HEK293 (cell line): ENCODE results near the gene EXOSC7.

ENCODE experiments used
- EGR2 ChIP-seq: fragments of 450-650 bp; formaldehyde crosslinking; IDR thresholded peaks from 2 replicates; pipeline ENCODE4 v1.5.1; 2016; ENCODE audit warnings: low read depth, missing biosample characterization, missing genetic modification characterization
- GFI1B ChIP-seq: fragments of 450-650 bp; formaldehyde crosslinking; IDR thresholded peaks from 2 replicates; pipeline ENCODE4 v1.5.1; 2016; ENCODE audit warnings: missing biosample characterization, missing genetic modification characterization
- KLF9 ChIP-seq: fragments of 450-650 bp; formaldehyde crosslinking; IDR thresholded peaks from 2 replicates; pipeline ENCODE4 v1.5.1; 2016; ENCODE audit warnings: missing biosample characterization, missing genetic modification characterization, low read depth
- OSR2 ChIP-seq: fragments of 450-650 bp; formaldehyde crosslinking; IDR thresholded peaks from 2 replicates; pipeline ENCODE4 v1.5.1; 2016; ENCODE audit warnings: missing biosample characterization, missing genetic modification characterization
- SP7 ChIP-seq: fragments of 450-650 bp; formaldehyde crosslinking; IDR thresholded peaks from 2 replicates; pipeline ENCODE4 v1.5.1; 2016; ENCODE audit warnings: missing biosample characterization, missing genetic modification characterization
- YY1 ChIP-seq: fragments of 450-650 bp; formaldehyde crosslinking; IDR thresholded peaks from 2 replicates; pipeline ENCODE4 v1.5.1; 2018; ENCODE audit warnings: missing biosample characterization, missing genetic modification characterization
- ZBTB1 ChIP-seq: fragments of 450-650 bp; formaldehyde crosslinking; IDR thresholded peaks from 2 replicates; pipeline ENCODE4 v1.5.1; 2016; ENCODE audit warnings: missing biosample characterization, missing genetic modification characterization
- ZBTB17 ChIP-seq: fragments of 450-650 bp; formaldehyde crosslinking; IDR thresholded peaks from 2 replicates; pipeline ENCODE4 v1.5.1; 2016; ENCODE audit warnings: missing biosample characterization, missing genetic modification characterization
- ZFP41 ChIP-seq: fragments of 450-650 bp; formaldehyde crosslinking; IDR thresholded peaks from 2 replicates; pipeline ENCODE4 v1.5.1; 2016; ENCODE audit warnings: missing biosample characterization, missing genetic modification characterization, borderline replicate concordance
- ZNF112 ChIP-seq: fragments of 450-650 bp; formaldehyde crosslinking; IDR thresholded peaks from 2 replicates; pipeline ENCODE4 v1.5.0; 2017; ENCODE audit warnings: missing biosample characterization, missing genetic modification characterization
- ZNF169 ChIP-seq: fragments of 450-650 bp; formaldehyde crosslinking; IDR thresholded peaks from 2 replicates; pipeline ENCODE4 v1.5.1; 2016; ENCODE audit warnings: missing biosample characterization, missing genetic modification characterization
- ZNF280C ChIP-seq: fragments of 450-650 bp; formaldehyde crosslinking; IDR thresholded peaks from 2 replicates; pipeline ENCODE4 v1.5.1; 2016; ENCODE audit warnings: missing biosample characterization, missing genetic modification characterization
- ZNF37A ChIP-seq: fragments of 450-650 bp; IDR thresholded peaks from 2 replicates; pipeline ENCODE4 v1.5.1; 2018; ENCODE audit warnings: missing biosample characterization, missing genetic modification characterization
- ZNF391 ChIP-seq: fragments of 450-650 bp; formaldehyde crosslinking; IDR thresholded peaks from 2 replicates; pipeline ENCODE4 v1.5.1; 2016; ENCODE audit warnings: low read depth, missing biosample characterization, missing genetic modification characterization, borderline replicate concordance
- ZNF423 ChIP-seq: fragments of 450-650 bp; formaldehyde crosslinking; IDR thresholded peaks from 2 replicates; pipeline ENCODE4 v1.5.1; 2016; ENCODE audit warnings: missing biosample characterization, missing genetic modification characterization
- ZNF514 ChIP-seq: fragments of 450-650 bp; formaldehyde crosslinking; IDR thresholded peaks from 2 replicates; pipeline ENCODE4 v1.5.1; 2016; ENCODE audit warnings: missing biosample characterization, missing genetic modification characterization
- ZNF530 ChIP-seq: fragments of 450-650 bp; formaldehyde crosslinking; IDR thresholded peaks from 2 replicates; pipeline ENCODE4 v1.5.1; 2016; ENCODE audit warnings: low read depth, missing biosample characterization, missing genetic modification characterization
- ZNF580 ChIP-seq: fragments of 450-650 bp; formaldehyde crosslinking; IDR thresholded peaks from 2 replicates; pipeline ENCODE4 v1.5.1; 2016; ENCODE audit warnings: missing biosample characterization, missing genetic modification characterization
- ZNF600 ChIP-seq: fragments of 450-650 bp; formaldehyde crosslinking; IDR thresholded peaks from 2 replicates; pipeline ENCODE4 v1.5.1; 2016; ENCODE audit warnings: missing biosample characterization, missing genetic modification characterization
- ZNF658 ChIP-seq: fragments of 450-650 bp; formaldehyde crosslinking; IDR thresholded peaks from 2 replicates; pipeline ENCODE4; 2016; ENCODE audit warnings: missing biosample characterization, missing genetic modification characterization
- ZNF692 ChIP-seq: fragments of 450-650 bp; formaldehyde crosslinking; IDR thresholded peaks from 2 replicates; pipeline ENCODE4 v1.5.1; 2016; ENCODE audit warnings: missing biosample characterization, missing genetic modification characterization
- ZNF843 ChIP-seq: fragments of 450-650 bp; formaldehyde crosslinking; IDR thresholded peaks from 2 replicates; pipeline ENCODE4 v1.5.1; 2016; ENCODE audit warnings: missing biosample characterization, missing genetic modification characterization
- ZSCAN23 ChIP-seq: fragments of 450-650 bp; formaldehyde crosslinking; IDR thresholded peaks from 2 replicates; pipeline ENCODE4 v1.5.1; 2016; ENCODE audit warnings: missing biosample characterization, missing genetic modification characterization
- TF ChIP-seq, protein P1 (sequence below): fragments of 450-650 bp; formaldehyde crosslinking; IDR thresholded peaks from 2 replicates; pipeline ENCODE4 v1.5.1; 2016; ENCODE audit warnings: missing biosample characterization, missing genetic modification characterization
- TF ChIP-seq, protein P2 (sequence below): fragments of 450-650 bp; formaldehyde crosslinking; IDR thresholded peaks from 2 replicates; pipeline ENCODE4; 2016; ENCODE audit warnings: missing biosample characterization, missing genetic modification characterization

The EXOSC7 gene

DNA sequence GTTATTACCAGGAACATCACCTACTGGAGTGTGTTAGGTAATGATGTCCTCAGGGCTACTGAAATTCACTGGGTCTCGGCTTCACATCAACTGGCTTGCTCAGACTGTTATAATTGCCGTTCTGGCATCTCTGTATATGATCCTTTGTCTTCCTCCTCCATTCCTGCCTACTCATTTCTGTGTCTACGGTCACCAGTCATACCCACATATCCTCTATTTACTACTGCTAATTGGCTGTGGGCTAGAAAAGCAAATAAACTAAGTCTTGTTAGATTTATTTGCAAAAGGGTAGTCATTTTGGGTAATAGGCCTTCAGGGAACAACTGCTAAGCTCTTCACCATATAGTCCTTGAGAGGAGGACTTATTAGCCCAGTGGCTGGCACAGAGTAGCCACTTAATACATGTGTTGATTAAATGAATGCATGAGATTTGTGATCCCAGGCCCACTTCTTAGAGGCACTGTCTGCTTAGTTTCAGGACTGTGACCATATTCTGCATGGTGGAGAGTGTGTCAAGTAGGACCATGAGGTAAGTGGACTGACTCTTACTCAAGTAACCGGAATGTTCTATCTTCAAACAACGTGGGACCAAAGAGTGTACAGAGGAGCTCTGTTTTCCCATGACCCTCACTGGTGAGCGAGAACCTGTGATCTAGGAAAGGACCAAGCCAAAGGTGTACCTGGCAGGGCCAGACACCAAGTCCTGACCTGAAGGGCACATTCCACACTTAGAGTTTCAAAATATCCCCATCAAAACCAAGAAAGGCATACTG is 13.2 kb upstream of the EXOSC7 start (continued):
- TF ChIP-seq ZNF280C (tag by site-specific recombination) (no peak), ZBTB17 (no peak), ZNF580 (no peak), EGR2 (peak; percentile 93), ZNF391 (tag by site-specific recombination) (no peak), KLF9 (tag by site-specific recombination) (no peak), ZNF112 (tag by site-specific recombination) (no peak), ZNF658 (tag by site-specific recombination) (no peak), YY1 (tag by site-specific recombination) (no peak), GFI1B (tag by site-specific recombination) (0 out of 2 replicates have a peak, but pooled peaks have one; percentile 13), OSR2 (peak; percentile 45; the same call in 1 of the 2 replicates), ZNF692 (no peak), SP7 (tag by site-specific recombination) (peak; percentile 49; the same call in 1 of the 2 replicates), ZNF600 (tag by site-specific recombination) (peak; percentile 68), ZFP41 (tag by site-specific recombination) (no peak), ZNF843 (no peak), ZNF514 (tag by site-specific recombination) (no peak), ZNF423 (tag by site-specific recombination) (no peak), ZNF169 (tag by site-specific recombination) (no peak), ZNF530 (tag by site-specific recombination) (no peak), ZBTB1 (tag by site-specific recombination) (no peak), ZNF37A (tag by site-specific recombination) (no peak), ZSCAN23 (tag by site-specific recombination) (no peak)
- TF ChIP-seq, protein P1, sequence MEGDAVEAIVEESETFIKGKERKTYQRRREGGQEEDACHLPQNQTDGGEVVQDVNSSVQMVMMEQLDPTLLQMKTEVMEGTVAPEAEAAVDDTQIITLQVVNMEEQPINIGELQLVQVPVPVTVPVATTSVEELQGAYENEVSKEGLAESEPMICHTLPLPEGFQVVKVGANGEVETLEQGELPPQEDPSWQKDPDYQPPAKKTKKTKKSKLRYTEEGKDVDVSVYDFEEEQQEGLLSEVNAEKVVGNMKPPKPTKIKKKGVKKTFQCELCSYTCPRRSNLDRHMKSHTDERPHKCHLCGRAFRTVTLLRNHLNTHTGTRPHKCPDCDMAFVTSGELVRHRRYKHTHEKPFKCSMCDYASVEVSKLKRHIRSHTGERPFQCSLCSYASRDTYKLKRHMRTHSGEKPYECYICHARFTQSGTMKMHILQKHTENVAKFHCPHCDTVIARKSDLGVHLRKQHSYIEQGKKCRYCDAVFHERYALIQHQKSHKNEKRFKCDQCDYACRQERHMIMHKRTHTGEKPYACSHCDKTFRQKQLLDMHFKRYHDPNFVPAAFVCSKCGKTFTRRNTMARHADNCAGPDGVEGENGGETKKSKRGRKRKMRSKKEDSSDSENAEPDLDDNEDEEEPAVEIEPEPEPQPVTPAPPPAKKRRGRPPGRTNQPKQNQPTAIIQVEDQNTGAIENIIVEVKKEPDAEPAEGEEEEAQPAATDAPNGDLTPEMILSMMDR (tag by site-specific recombination): no peak
- TF ChIP-seq, protein P2, sequence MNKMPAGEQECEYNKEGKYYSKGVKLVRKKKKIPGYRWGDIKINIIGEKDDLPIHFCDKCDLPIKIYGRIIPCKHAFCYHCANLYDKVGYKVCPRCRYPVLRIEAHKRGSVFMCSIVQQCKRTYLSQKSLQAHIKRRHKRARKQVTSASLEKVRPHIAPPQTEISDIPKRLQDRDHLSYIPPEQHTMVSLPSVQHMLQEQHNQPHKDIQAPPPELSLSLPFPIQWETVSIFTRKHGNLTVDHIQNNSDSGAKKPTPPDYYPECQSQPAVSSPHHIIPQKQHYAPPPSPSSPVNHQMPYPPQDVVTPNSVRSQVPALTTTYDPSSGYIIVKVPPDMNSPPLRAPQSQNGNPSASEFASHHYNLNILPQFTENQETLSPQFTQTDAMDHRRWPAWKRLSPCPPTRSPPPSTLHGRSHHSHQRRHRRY (tag by site-specific recombination): no peak
- TF ChIP-seq, all 188 proteins: peak for 10
